H1 (cell line): ENCODE results near the gene INTS15. TPM values are rescaled to one million over a fixed set of nuclear protein-coding genes. Genes with fewer than 3 reads are reported as not detected.
A peak's percentile ranks its signal among the peaks of the same experiment; 100 is the strongest.

Experiments used
- CTCF ChIA-PET: fragments of 300-600 bp; sonication (Branson Sonifier 250); formaldehyde crosslinking; loops from one replicate; lab custom pipeline; 2021; ENCODE audit not compliant: partially characterized antibody; lab: Charles Lee
- POLR2A ChIA-PET: fragments of 300-600 bp; sonication (Branson Sonifier 250); formaldehyde crosslinking; loops from one replicate; lab custom pipeline; 2021; ENCODE audit warnings: inconsistent platforms; ENCODE audit not compliant: partially characterized antibody; lab: Charles Lee
- DNase-seq, 2 experiments: peaks; one replicate each; pipeline versions ENCODE4 v3.0.0 to v3.0.0-alpha.2; 2010 to 2022; ENCODE audit warnings: low spot score in 2 of 2, low read depth in 1 of 2, mixed read lengths in 1 of 2
- FAIRE-seq: peaks from 2 replicates; lab custom pipeline; 2011; peaks lifted over from hg19 to GRCh38; lab: Jason Lieb, UNC
- H2AFZ ChIP-seq: 2 replicates; pipeline ENCODE4 v1.8.1; 2012; ENCODE audit warnings: low read length, inconsistent platforms
- H2AK5ac ChIP-seq: 2 replicates; pipeline ENCODE4 v1.6.1; 2013; ENCODE audit warnings: low read depth, low read length
- H2BK120ac ChIP-seq: replicated peaks from 2 replicates; pipeline ENCODE3; 2013; ENCODE audit warnings: low read depth, low read length, inconsistent platforms
- H2BK12ac ChIP-seq: 2 replicates; pipeline ENCODE4 v1.6.1; 2013; ENCODE audit warnings: low read depth, low read length
- H2BK15ac ChIP-seq: 2 replicates; pipeline ENCODE4 v1.6.1; 2013; ENCODE audit warnings: low read length
- H2BK20ac ChIP-seq: 2 replicates; pipeline ENCODE4 v1.6.1; 2013; ENCODE audit warnings: low read length
- H2BK5ac ChIP-seq: 2 replicates; pipeline ENCODE4 v1.6.1; 2013; ENCODE audit warnings: low read depth, low read length
- H3K14ac ChIP-seq: 2 replicates; pipeline ENCODE4 v1.6.1; 2013; ENCODE audit warnings: inconsistent platforms; ENCODE audit not compliant: insufficient read length
- H3K18ac ChIP-seq: 2 replicates; pipeline ENCODE4 v1.6.1; 2013; ENCODE audit warnings: low read length; ENCODE audit errors: extremely low read depth
- H3K23ac ChIP-seq: 2 replicates; pipeline ENCODE4 v1.6.1; 2013; ENCODE audit warnings: inconsistent platforms; ENCODE audit not compliant: insufficient read length
- H3K23me2 ChIP-seq: 2 replicates; pipeline ENCODE4 v1.6.1; 2013; ENCODE audit warnings: low read depth, low read length
- H3K27ac ChIP-seq: 2 replicates; pipeline ENCODE4 v1.6.1; 2011; ENCODE audit warnings: low read depth, low read length, inconsistent platforms
- H3K27me3 ChIP-seq, 4 experiments: replicated peaks in 1 of 4; 1 replicate in 1 of 4; 2 replicates in 3 of 4; pipeline versions ENCODE4 v1.6.1 to v1.8.1; 2011 to 2013; ENCODE audit warnings: low read length in 3 of 4, mild to moderate bottlenecking in 3 of 4, inconsistent platforms in 2 of 4, mixed read lengths in 2 of 4, moderate library complexity in 1 of 4; ENCODE audit not compliant: control insufficient read depth in 3 of 4, insufficient read depth in 3 of 4; ENCODE audit errors: extremely low read depth in 1 of 4
- H3K36me3 ChIP-seq, 4 experiments: 2 replicates each; pipeline versions ENCODE4 v1.6.1 to v1.8.1; 2011 to 2013; ENCODE audit warnings: mild to moderate bottlenecking in 4 of 4, low read length in 3 of 4, moderate library complexity in 2 of 4, control low read depth in 1 of 4, inconsistent platforms in 1 of 4; ENCODE audit not compliant: insufficient read depth in 4 of 4, control insufficient read depth in 2 of 4
- H3K4ac ChIP-seq: replicated peaks from 2 replicates; pipeline ENCODE3; 2013; ENCODE audit warnings: low read length, low read depth, mixed read lengths, inconsistent platforms; ENCODE audit not compliant: insufficient read length
- H3K4me1 ChIP-seq, 4 experiments: replicated peaks in 1 of 4; 1 replicate in 1 of 4; 2 replicates in 3 of 4; pipeline versions ENCODE4 v1.6.1 to v1.8.1; 2011 to 2013; ENCODE audit warnings: low read length in 3 of 4, inconsistent platforms in 2 of 4, mixed read lengths in 1 of 4; ENCODE audit not compliant: insufficient read depth in 4 of 4, control insufficient read depth in 3 of 4
- H3K4me2 ChIP-seq, 2 experiments: 2 replicates each; pipeline versions ENCODE4 v1.6.1 to v1.8.1; 2011 to 2013; ENCODE audit warnings: low read depth in 2 of 2, low read length in 2 of 2, control low read depth in 1 of 2, inconsistent platforms in 1 of 2, mild to moderate bottlenecking in 1 of 2; ENCODE audit not compliant: insufficient read depth in 1 of 2
- H3K4me3 ChIP-seq, 4 experiments: fragments of 200-600, 300-600 bp in 1 of 4; sonication (generic), shearing (Covaris generic), sonication (Bioruptor Twin) in 1 of 4; 2 replicates each; pipeline versions ENCODE4 v1.5.1 to v1.8.1; 2011 to 2016; ENCODE audit warnings: low read length in 4 of 4, low read depth in 3 of 4, control low read depth in 2 of 4, inconsistent platforms in 2 of 4, mild to moderate bottlenecking in 2 of 4, mixed read lengths in 1 of 4, moderate library complexity in 1 of 4; ENCODE audit not compliant: insufficient read depth in 2 of 4; ENCODE audit errors: extremely low read depth in 1 of 4
- H3K56ac ChIP-seq: replicated peaks from 2 replicates; pipeline ENCODE3; 2013; ENCODE audit warnings: low read depth, mild to moderate bottlenecking, mixed read lengths, low read length, inconsistent platforms; ENCODE audit not compliant: insufficient read length
- H3K79me1 ChIP-seq: 2 replicates; pipeline ENCODE4 v1.6.1; 2013; ENCODE audit warnings: low read depth, low read length, control low read depth
- H3K79me2 ChIP-seq, 2 experiments: 2 replicates each; pipeline versions ENCODE4 v1.6.1 to v1.8.1; 2012 to 2013; ENCODE audit warnings: low read length in 2 of 2, mild to moderate bottlenecking in 2 of 2, inconsistent platforms in 1 of 2; ENCODE audit not compliant: insufficient read depth in 2 of 2, control insufficient read depth in 1 of 2
- H3K9ac ChIP-seq, 4 experiments: replicated peaks in 1 of 4; 1 replicate in 1 of 4; 2 replicates in 3 of 4; pipeline versions ENCODE4 v1.6.1 to v1.8.1; 2011 to 2013; ENCODE audit warnings: low read depth in 3 of 4, low read length in 3 of 4, control low read depth in 2 of 4, mild to moderate bottlenecking in 2 of 4, moderate library complexity in 2 of 4, inconsistent platforms in 1 of 4; ENCODE audit errors: extremely low read depth in 1 of 4
- H3K9me3 ChIP-seq, 2 experiments: 2 replicates each; pipeline versions ENCODE4 v1.6.1 to v1.8.1; 2012 to 2013; ENCODE audit warnings: mild to moderate bottlenecking in 2 of 2, moderate library complexity in 2 of 2, control low read depth in 1 of 2, inconsistent platforms in 1 of 2, low read depth in 1 of 2, low read length in 1 of 2, mixed read lengths in 1 of 2; ENCODE audit not compliant: insufficient read depth in 2 of 2
- H4K20me1 ChIP-seq, 2 experiments: replicated peaks in 1 of 2; 2 replicates each; pipeline versions ENCODE3 to v1.8.1; 2011 to 2013; ENCODE audit warnings: inconsistent platforms in 2 of 2, low read length in 2 of 2, mild to moderate bottlenecking in 1 of 2; ENCODE audit not compliant: insufficient read depth in 2 of 2, control insufficient read depth in 1 of 2
- H4K5ac ChIP-seq: 2 replicates; pipeline ENCODE4 v1.6.1; 2013; ENCODE audit warnings: low read length, low read depth, mixed read lengths, inconsistent platforms; ENCODE audit not compliant: insufficient read length
- H4K8ac ChIP-seq: 2 replicates; pipeline ENCODE4 v1.8.0; 2013; ENCODE audit warnings: mild to moderate bottlenecking, moderate library complexity, low read length, inconsistent platforms; ENCODE audit not compliant: insufficient read depth; ENCODE audit errors: extremely low read depth
- H4K91ac ChIP-seq: replicated peaks from 2 replicates; pipeline ENCODE3; 2013; ENCODE audit warnings: low read length, mixed read lengths, inconsistent platforms; ENCODE audit not compliant: insufficient read length
- BACH1 ChIP-seq: IDR thresholded peaks from 2 replicates; pipeline ENCODE4 v1.6.1; 2012; ENCODE audit warnings: low read length, improper control_type of control experiment
- BRCA1 ChIP-seq: IDR thresholded peaks from 2 replicates; pipeline ENCODE4 v1.6.1; 2012; ENCODE audit warnings: low read depth, low read length, improper control_type of control experiment
- CBX5 ChIP-seq: fragments of 300-800, 300-1000 bp; sonication (generic); IDR thresholded peaks from 2 replicates; pipeline ENCODE4 v1.7.1; 2016; ENCODE audit warnings: antibody characterized with exemption, low read length, low read depth
- EGR1 ChIP-seq: IDR thresholded peaks from 2 replicates; pipeline ENCODE4 v1.6.1; 2011; ENCODE audit warnings: low read depth, low read length, borderline replicate concordance
- JUN ChIP-seq: IDR thresholded peaks from 2 replicates; pipeline ENCODE4 v1.6.1; 2011; ENCODE audit warnings: low read depth, mild to moderate bottlenecking, improper control_type of control experiment, low read length
- NANOG ChIP-seq: IDR thresholded peaks from 2 replicates; pipeline ENCODE4 v1.6.1; 2011; ENCODE audit warnings: low read length, low read depth, mild to moderate bottlenecking, inconsistent platforms; ENCODE audit not compliant: insufficient read depth, poor library complexity, severe bottlenecking
- SIN3A ChIP-seq, 2 experiments: IDR thresholded peaks in 1 of 2; conservative IDR thresholded peaks in 1 of 2; 2 replicates each; pipeline ENCODE4 v1.6.1; 2011 to 2012; ENCODE audit warnings: low read length in 2 of 2, improper control_type of control experiment in 1 of 2, low read depth in 1 of 2, mild to moderate bottlenecking in 1 of 2
- SIRT6 ChIP-seq: IDR thresholded peaks from one replicate; pipeline ENCODE4 v1.7.1; 2012; ENCODE audit warnings: low read length, inconsistent platforms
- SP1 ChIP-seq: IDR thresholded peaks from 2 replicates; pipeline ENCODE4 v1.6.1; 2011; ENCODE audit warnings: low read depth, low read length
- SRF ChIP-seq: IDR thresholded peaks from 2 replicates; pipeline ENCODE4 v1.6.1; 2011; ENCODE audit warnings: mild to moderate bottlenecking, low read depth, low read length, moderate library complexity
- TEAD4 ChIP-seq: IDR thresholded peaks from 2 replicates; pipeline ENCODE4 v1.6.1; 2012; ENCODE audit warnings: low read depth, low read length, inconsistent platforms, mixed read lengths
- WGBS, 2 experiments: shearing (Covaris generic) in 1 of 2; methylation state at CpG; one replicate each; pipeline versions ENCODE4 v1.1.6 to v1.1.7; 2013 to 2015; ENCODE audit warnings: low lambda C conversion rate in 2 of 2, mixed read lengths in 2 of 2, inconsistent platforms in 1 of 2, low coverage in 1 of 2, missing lambda C conversion rate in 1 of 2; ENCODE audit not compliant: insufficient replicate concordance in 2 of 2, insufficient coverage in 1 of 2, insufficient read length in 1 of 2; ENCODE audit errors: extremely low coverage in 1 of 2, missing lambda C conversion rate in 1 of 2; 5-methylcytosine and 5-hydroxymethylcytosine counted together
- polyA plus RNA-seq, 7 experiments: library from polyadenylated mRNA; depleted of rRNA in 3 of 7; stranded (reverse) in 5 of 7; unstranded in 2 of 7; fragments of >200 nt in 5 of 7; fragments of 200-250 nt in 2 of 7; gene quantifications; 1 replicate in 5 of 7; 2 replicates in 1 of 7; 4 replicates in 1 of 7; pipeline versions ENCODE4 v1.2.1 to v1.2.3, GENCODE V29; 2011 to 2013; ENCODE audit warnings: missing spikeins in 2 of 7, mixed read lengths in 2 of 7
- total RNA-seq: library from RNA; stranded (reverse); fragmentation: NEBNext Ultra II Directional; extraction: Animal tissue kit (Norgen Biotek cat#: 25700); gene quantifications from 2 replicates; pipeline ENCODE4 v1.2.1, GENCODE V29; 2021
- TF ChIP-seq, protein P1 (sequence below): IDR thresholded peaks from 2 replicates; pipeline ENCODE4 v1.6.1; 2011; ENCODE audit warnings: low read depth, mild to moderate bottlenecking, low read length; ENCODE audit not compliant: insufficient read depth

The INTS15 gene
- total and polyA plus RNA-seq, 2 of the 8 experiments (the other 6 are each of a cell fraction or from before 2014, with no cell fraction given) = 23.0 to 25.7 TPM

DNA sequence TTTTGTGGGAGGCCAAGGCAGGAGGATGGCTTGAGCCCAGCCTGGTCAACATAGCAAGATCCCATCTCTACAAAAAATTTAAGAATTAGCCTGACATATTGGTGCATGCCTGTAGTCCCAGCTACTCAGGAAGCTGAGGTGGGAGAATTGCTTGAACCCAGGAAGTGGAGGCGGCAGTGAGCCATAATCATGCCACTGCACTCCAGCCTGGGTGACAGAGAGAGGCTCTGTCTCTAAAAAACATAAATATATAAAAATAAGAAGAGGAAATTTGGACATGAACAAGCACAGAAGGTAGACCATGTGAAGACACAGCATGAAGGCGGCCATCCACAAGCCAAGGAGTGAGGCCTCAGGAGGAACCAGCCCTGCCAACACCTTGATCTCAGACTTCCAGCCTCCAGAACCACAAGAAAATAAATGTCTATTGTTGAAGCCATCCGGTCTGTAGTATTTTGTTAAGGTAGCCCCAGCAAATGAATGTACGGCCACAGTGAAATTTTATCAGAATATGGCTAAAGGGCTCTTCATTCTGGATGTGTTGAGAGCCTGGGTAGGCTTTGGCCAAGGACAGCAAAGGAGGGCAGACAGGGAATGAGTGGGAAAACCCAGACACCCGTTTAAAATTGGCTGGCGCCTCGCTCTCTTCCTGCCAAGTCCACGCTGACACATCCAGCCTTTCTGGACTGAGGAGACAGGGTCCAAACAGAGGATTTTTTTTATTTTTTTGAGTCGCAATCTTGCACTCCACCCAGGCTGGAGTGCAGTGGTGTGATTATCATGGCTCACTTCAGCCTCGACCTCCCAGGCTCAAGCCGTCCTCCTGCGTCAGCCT lies 25.7 kb upstream of the INTS15 start:
- Histone ChIP-seq H3K9ac (no peak overlapping the region), H4K5ac (no peak overlapping the region), H4K20me1 (no peaks in the 10 kb centered on the region), H3K79me1 (no peaks in the 10 kb centered on the region), H2AFZ (no peak overlapping the region), H3K9me3 (no peaks in the 10 kb centered on the region), H3K18ac (no peak overlapping the region), H2BK120ac (no peak overlapping the region), H2AK5ac (no peak overlapping the region), H3K36me3 (no peaks in the 10 kb centered on the region), H3K14ac (no peak overlapping the region), H4K91ac (no peak overlapping the region), H3K4me2 (no peak overlapping the region), H2BK15ac (0 out of 2 replicates have a peak overlapping the region, but pooled peaks have one; percentile 29), H3K27ac (no peak overlapping the region), H2BK20ac (no peak overlapping the region), H4K8ac (no peak overlapping the region), H3K27me3 (no peaks in the 10 kb centered on the region; a peak in 1 of 7 replicates), H3K4ac (no peak overlapping the region), H3K4me3 (no peak overlapping the region), H3K4me1 (peaks cover 0 to 3% (median 1%) of the 10 kb centered on the region in 4 experiments; a peak in 3 of 7 replicates), H2BK5ac (no peak overlapping the region), H3K56ac (no peak overlapping the region), H3K79me2 (no peaks in the 10 kb centered on the region), H3K23me2 (no peaks in the 10 kb centered on the region), H2BK12ac (no peak overlapping the region), H3K23ac (no peak overlapping the region)
- ChIA-PET CTCF (interaction anchor here (2.0 kb wide), 1 partner anchor 8 kb away, joined by 9 read pairs; no protein-coding TSS in a partner anchor), POLR2A (no interaction called here)
- no peak for DNase-seq
- no peak for FAIRE-seq
- WGBS, 2 experiments = 95% methylated on average over 12 of the region's 12 CpGs; no CpG with 5 or more reads in 1 of the 2 experiments
- TF ChIP-seq TEAD4 (no peak), BRCA1 (no peak), SIRT6 (no peak), SRF (no peak), NANOG (no peak), CBX5 (no peak), EGR1 (no peak), BACH1 (no peak), SP1 (no peak), SIN3A (conservative IDR thresholded peaks at IDR 0.05 in 1 of 2, IDR thresholded peaks at IDR 0.05 in 1 of 2; ENCODE audit: low read depth in 1 of 2, low read length in 2 of 2) (no peak), JUN (no peak)
- TF ChIP-seq, protein P1, sequence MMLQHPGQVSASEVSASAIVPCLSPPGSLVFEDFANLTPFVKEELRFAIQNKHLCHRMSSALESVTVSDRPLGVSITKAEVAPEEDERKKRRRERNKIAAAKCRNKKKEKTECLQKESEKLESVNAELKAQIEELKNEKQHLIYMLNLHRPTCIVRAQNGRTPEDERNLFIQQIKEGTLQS = no peak
